ENCODE measurements around the gene MIS12. TPM values are rescaled to one million over a fixed set of nuclear protein-coding genes. Genes with fewer than 3 reads are reported as not detected.

Gene MIS12
- total and polyA plus RNA-seq, 2 of the 13 experiments (the other 11 are each of a cell fraction or from before 2014, with no cell fraction given), result 13.4 to 28.0 TPM

GRCh38 chr17:5486206-5487124, at the start of gene MIS12 (continued):
- TF ChIP-seq ZNF776 (CRISPR knock-in tag; IDR thresholded peaks at IDR 0.05), result peak; percentile 78; the same call in 1 of the 2 replicates
- no peak for TF ChIP-seq ZNF576 (CRISPR knock-in tag; IDR thresholded peaks at IDR 0.05)
- TF ChIP-seq PHB2 (IDR thresholded peaks at IDR 0.05; ENCODE audit: partially characterized antibody), result no peak
- peak; percentile 52 for TF ChIP-seq TEAD3 (CRISPR knock-in tag; optimal IDR thresholded peaks at IDR 0.05; ENCODE audit: borderline replicate concordance)
- peak; percentile 90 for TF ChIP-seq MAX (IDR thresholded peaks at IDR 0.05)
- peak; percentile 75 for TF ChIP-seq KDM2A (CRISPR knock-in tag; IDR thresholded peaks at IDR 0.05; ENCODE audit: borderline replicate concordance, low read depth)
- no peak for TF ChIP-seq ZNF263 (CRISPR knock-in tag; IDR thresholded peaks at IDR 0.05)
- TF ChIP-seq SALL2 (CRISPR knock-in tag; IDR thresholded peaks at IDR 0.05), result peak; percentile 81; the same call in 1 of the 2 replicates
- TF ChIP-seq CERS6 (CRISPR knock-in tag; IDR thresholded peaks at IDR 0.05), result no peak; the same call in 1 of the 2 replicates
- no peak for TF ChIP-seq PRPF4 (IDR thresholded peaks at IDR 0.05; ENCODE audit: low read depth, low read length, poor library complexity, severe bottlenecking)
- TF ChIP-seq ZNF547 (CRISPR knock-in tag; IDR thresholded peaks at IDR 0.05), result peak; percentile 91
- TF ChIP-seq ZNF12 (CRISPR knock-in tag; IDR thresholded peaks at IDR 0.05), result no peak
- peak; percentile 52; the same call in 1 of the 2 replicates for TF ChIP-seq ZNF598 (CRISPR knock-in tag; IDR thresholded peaks at IDR 0.05; ENCODE audit: borderline replicate concordance)
- peak; percentile 44; the same call in 1 of the 2 replicates for TF ChIP-seq CCDC6 (CRISPR knock-in tag; IDR thresholded peaks at IDR 0.05)
- TF ChIP-seq ZNF180 (CRISPR knock-in tag; IDR thresholded peaks at IDR 0.05; ENCODE audit: borderline replicate concordance, low read depth), result no peak
- no peak for TF ChIP-seq KLF13 (CRISPR knock-in tag; IDR thresholded peaks at IDR 0.05)
- TF ChIP-seq DDIT3 (CRISPR knock-in tag; IDR thresholded peaks at IDR 0.05), result no peak
- TF ChIP-seq FOXC1 (CRISPR knock-in tag; IDR thresholded peaks at IDR 0.05; ENCODE audit: borderline replicate concordance), result peak; percentile 91
- TF ChIP-seq ZNF362 (CRISPR knock-in tag; IDR thresholded peaks at IDR 0.05; ENCODE audit: borderline replicate concordance), result 0 out of 2 replicates have a peak, but pooled peaks have one; percentile 30
- TF ChIP-seq ZNF333 (CRISPR knock-in tag; IDR thresholded peaks at IDR 0.05; ENCODE audit: borderline replicate concordance), result no peak; the same call in 1 of the 2 replicates
- no peak for TF ChIP-seq FOXM1 (CRISPR knock-in tag; IDR thresholded peaks at IDR 0.05)

All from HepG2 (cell line).